ENCODE results near the gene LMAN1L.

GRCh38 chr15:74844319-74845207 lies 31.9 kb downstream of the LMAN1L start:
- TF ChIP-seq EP300 (IDR thresholded peaks at IDR 0.05) (no peak), CTCF (IDR thresholded peaks at IDR 0.05) (no peak), POLR2A (IDR thresholded peaks at IDR 0.05) (no peak)

Measured in tibial nerve (tissue), 4 donors.